ENCODE results near the gene NOSIP. TPM values are rescaled to one million over a fixed set of nuclear protein-coding genes. Genes with fewer than 3 reads are reported as not detected.

Gene NOSIP
- total RNA-seq, 1 donor from 2014 or later, result 215 TPM

GRCh38 chr19:49514151-49514550 lies 66.2 kb downstream of the NOSIP start:
- intact Hi-C loops (cut with micrococcal nuclease), result no loop called here

GRCh38 chr19:49513746-49514118 lies 66.6 kb downstream of the NOSIP start:
- intact Hi-C loops (cut with micrococcal nuclease), result no loop called here

DNA sequence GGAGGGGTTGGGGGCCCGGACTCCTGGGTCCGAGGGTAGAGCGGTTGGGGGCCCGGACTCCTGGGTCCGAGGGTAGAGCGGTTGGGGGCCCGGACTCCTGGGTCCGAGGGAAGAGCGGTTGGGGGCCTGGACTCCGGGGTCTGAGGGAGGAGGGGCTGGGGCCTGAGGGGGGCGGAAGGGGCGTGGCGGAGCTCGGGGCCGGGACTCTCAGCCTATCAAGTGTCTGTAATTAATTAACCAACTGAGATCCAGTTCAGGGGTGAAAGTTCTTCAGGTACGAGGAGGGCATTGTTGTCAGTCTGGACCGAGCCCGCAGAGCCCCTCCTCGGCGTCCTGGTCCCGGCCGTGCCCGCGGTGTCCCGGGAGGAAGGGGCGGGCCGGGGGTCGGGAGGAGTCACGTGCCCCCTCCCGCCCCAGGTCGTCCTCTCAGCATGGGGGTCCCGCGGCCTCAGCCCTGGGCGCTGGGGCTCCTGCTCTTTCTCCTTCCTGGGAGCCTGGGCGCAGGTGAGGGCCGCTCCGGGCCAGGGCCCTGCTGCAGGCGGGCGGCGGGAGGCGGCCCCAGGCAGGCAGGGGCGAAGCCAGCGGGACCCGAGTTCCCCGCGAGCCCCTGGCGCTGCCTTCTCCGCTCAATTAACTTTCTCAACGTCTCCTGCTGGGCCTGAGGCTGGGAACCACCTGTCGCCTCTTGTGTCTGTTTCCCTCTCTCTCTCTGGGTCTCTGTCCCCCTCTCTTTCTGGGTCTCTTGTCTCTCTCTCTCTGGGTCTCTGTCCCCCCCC lies 67.2 kb downstream of the NOSIP start:
- intact Hi-C loops (cut with micrococcal nuclease), result no loop called here

- intact Hi-C loops (cut with micrococcal nuclease), result loop anchor here (2.0 kb wide), 1 partner anchor 19 kb away; no protein-coding TSS in a partner anchor
Observed at GRCh38 chr19:49507803-49508494, 72.4 kb downstream of the NOSIP start.

GRCh38 chr19:49506575-49507105 lies 73.7 kb downstream of the NOSIP start:
- intact Hi-C loops (cut with micrococcal nuclease), result loop anchor here (1.0 to 2.0 kb wide), 5 partner anchors 20 to 172 kb away; no protein-coding TSS in a partner anchor

Other genes with a start within 250 kb of the NOSIP start
- 229 and 231 TPM in 2 replicates for gene CD37, start 245.2 kb downstream of the NOSIP start, total RNA-seq
- gene TEAD2, start 218.1 kb downstream of the NOSIP start, total RNA-seq, result not detected in 2 replicates
- not detected in 2 replicates for gene DKKL1, start 216.7 kb downstream of the NOSIP start, total RNA-seq
- gene KASH5, start 192.3 kb downstream of the NOSIP start, total RNA-seq, result not detected in 2 replicates
- not detected in 2 replicates for gene PTH2, start 157.1 kb downstream of the NOSIP start, total RNA-seq
- gene GFY, start 155.2 kb downstream of the NOSIP start, total RNA-seq, result not detected in 2 replicates
- gene SLC17A7, start 139.0 kb downstream of the NOSIP start, total RNA-seq, result 0.07 and 0.15 TPM in 2 replicates
- 136 TPM in 2 replicates for gene PIH1D1, start 128.7 kb downstream of the NOSIP start, total RNA-seq
- gene ALDH16A1, start 127.3 kb downstream of the NOSIP start, total RNA-seq, result 33.7 and 34.2 TPM in 2 replicates
- 319 and 325 TPM in 2 replicates for gene FLT3LG, start 106.3 kb downstream of the NOSIP start, total RNA-seq
- 2,098 and 2,177 TPM in 2 replicates for gene RPL13A, start 92.9 kb downstream of the NOSIP start, total RNA-seq
- gene RPS11, start 84.1 kb downstream of the NOSIP start, total RNA-seq, result 1,814 and 1,819 TPM in 2 replicates
- 10.1 and 11.0 TPM in 2 replicates for gene FCGRT, start 67.9 kb downstream of the NOSIP start, total RNA-seq
- gene RCN3, start 52.6 kb downstream of the NOSIP start, total RNA-seq, result 1.9 and 2.0 TPM in 2 replicates
- 0.88 and 1.4 TPM in 2 replicates for gene PRRG2, start 760 bp upstream of the NOSIP start, total RNA-seq
- gene PRR12, start 10.6 kb upstream of the NOSIP start, total RNA-seq, result 41.8 and 42.2 TPM in 2 replicates
- gene RRAS, start 59.6 kb upstream of the NOSIP start, total RNA-seq, result 12.0 and 13.0 TPM in 2 replicates
- 72.1 and 73.2 TPM in 2 replicates for gene SCAF1, start 61.7 kb upstream of the NOSIP start, total RNA-seq
- gene IRF3, start 85.3 kb upstream of the NOSIP start, total RNA-seq, result 151 and 158 TPM in 2 replicates
- gene BCL2L12, start 85.4 kb upstream of the NOSIP start, total RNA-seq, result 58.4 and 62.9 TPM in 2 replicates
- gene PRMT1, start 96.7 kb upstream of the NOSIP start, total RNA-seq, result 186 and 189 TPM in 2 replicates
- gene ADM5, start 109.0 kb upstream of the NOSIP start, total RNA-seq, result 3.9 and 4.4 TPM in 2 replicates
- 4.3 and 5.1 TPM in 2 replicates for gene CPT1C, start 110.6 kb upstream of the NOSIP start, total RNA-seq
- gene TSKS, start 182.8 kb upstream of the NOSIP start, total RNA-seq, result 3.5 and 4.0 TPM in 2 replicates
- 72.1 and 74.0 TPM in 2 replicates for gene AP2A1, start 186.4 kb upstream of the NOSIP start, total RNA-seq
- 10.0 and 11.7 TPM in 2 replicates for gene FUZ, start 232.7 kb upstream of the NOSIP start, total RNA-seq
- gene MED25, start 237.7 kb upstream of the NOSIP start, total RNA-seq, result 57.8 and 59.5 TPM in 2 replicates